GM19035 (cell line): ENCODE data around the gene IGF1R.

Experiments
- ATAC-seq: cut with Tn5 transposase; IDR thresholded peaks from one replicate; pipeline ENCODE4 v1.9.1; 2021; ENCODE audit not compliant: unreplicated experiment

The IGF1R gene

GRCh38 chr15:98937413-98938104 lies 289.2 kb downstream of the IGF1R start:
- ATAC-seq = peak; percentile 77

- ATAC-seq = peak; percentile 50
Measured at GRCh38 chr15:98938105-98938417, 289.7 kb downstream of the IGF1R start.

DNA sequence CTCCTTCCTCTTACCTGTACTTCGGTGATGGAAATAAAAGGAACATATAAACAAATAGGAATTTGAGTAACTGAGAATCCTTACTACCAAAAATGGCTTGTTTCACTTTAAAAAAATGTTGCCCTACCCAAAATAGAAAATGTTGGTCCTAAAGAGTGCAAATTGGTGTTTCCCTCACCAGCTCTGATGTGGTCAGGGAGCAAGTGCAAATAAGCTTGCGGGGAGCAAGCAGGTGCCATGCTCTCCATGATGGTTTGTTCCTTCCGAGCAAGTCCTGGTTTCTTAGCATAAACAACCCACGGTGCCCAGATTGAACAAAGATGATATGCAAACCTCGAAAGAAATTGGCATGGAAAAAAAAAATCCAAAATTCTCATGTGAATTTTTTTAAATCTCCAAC lies 290.5 kb downstream of the IGF1R start:
- no peak for ATAC-seq

DNA sequence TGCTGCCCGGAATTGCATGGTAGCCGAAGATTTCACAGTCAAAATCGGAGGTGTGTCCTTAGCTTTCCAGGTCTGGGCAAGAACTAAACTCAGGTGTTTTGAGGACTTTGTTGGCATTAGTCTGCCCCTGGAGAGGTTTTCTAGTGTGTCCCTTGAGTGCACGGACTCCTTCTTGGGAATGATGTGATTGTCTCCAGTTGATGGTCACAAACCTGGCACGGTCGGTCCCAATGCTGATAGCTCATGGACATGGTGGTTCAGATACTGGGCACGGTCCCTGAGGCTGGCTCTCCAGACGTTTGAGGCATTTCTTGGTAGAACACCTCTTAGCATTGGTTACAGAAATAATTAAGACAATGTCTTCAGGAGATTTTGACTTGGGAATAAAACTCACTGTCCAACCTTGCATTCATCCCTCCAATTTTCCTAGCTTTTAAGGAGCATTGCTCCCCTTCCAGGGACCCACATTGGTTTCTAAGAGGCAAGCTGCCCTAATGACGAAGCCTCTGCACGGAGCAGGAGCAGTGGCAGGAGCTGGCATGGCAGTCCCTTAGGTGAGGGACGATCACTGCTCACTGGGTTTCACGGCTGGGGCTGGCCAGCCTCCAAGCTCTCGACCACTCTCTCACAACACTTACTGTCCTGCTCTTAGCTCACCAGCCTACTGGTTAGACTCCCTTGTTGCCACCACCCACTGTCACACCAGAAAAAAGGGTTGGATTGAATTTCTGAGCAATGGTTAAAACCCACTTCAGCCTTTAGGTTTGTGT lies 291.2 kb downstream of the IGF1R start:
- ATAC-seq = no peak

- ATAC-seq = no peak
Measured at GRCh38 chr15:98941595-98942255, 293.4 kb downstream of the IGF1R start.

DNA sequence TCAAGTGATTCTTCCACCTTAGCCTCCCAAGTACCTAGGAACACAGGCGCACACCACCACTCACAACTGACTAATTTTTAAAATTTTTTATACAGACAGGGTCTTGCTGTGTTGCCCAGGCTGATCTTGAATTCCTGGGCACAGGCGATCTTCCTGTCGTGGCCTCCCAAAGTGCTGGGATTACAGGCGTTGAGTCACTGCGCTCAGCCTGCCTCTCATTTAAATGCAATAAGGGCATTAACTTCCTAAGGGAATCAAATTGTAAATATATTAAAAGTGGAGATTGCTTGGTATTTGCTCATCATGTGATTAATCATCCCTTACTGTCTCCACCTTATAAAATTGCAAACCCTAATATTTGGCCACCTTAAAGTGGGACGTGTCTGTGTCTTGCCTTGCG lies 294.1 kb downstream of the IGF1R start:
- no peak for ATAC-seq

DNA sequence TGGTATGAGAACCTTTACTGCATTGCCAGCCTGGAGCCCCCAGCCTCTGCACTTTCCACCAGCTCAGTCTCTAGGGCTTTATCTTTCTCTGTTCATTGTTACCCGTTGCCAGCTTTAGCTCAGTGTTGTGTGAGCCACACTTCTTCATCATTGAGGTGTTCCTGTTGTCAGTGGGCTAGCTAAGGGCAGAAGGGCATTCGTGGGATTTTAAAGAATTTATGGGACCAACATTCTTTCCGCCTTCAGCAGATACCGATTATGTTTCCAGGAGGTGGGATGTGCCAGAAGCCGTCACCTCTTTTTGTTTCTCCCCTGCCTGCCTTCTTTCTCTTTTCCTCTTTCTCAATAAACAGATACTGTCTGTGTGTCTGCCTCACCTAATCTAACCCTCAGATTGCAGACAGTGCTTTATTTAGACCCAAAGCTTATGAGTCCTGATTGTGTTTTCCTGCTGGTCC lies 294.7 kb downstream of the IGF1R start:
- ATAC-seq = no peak

DNA sequence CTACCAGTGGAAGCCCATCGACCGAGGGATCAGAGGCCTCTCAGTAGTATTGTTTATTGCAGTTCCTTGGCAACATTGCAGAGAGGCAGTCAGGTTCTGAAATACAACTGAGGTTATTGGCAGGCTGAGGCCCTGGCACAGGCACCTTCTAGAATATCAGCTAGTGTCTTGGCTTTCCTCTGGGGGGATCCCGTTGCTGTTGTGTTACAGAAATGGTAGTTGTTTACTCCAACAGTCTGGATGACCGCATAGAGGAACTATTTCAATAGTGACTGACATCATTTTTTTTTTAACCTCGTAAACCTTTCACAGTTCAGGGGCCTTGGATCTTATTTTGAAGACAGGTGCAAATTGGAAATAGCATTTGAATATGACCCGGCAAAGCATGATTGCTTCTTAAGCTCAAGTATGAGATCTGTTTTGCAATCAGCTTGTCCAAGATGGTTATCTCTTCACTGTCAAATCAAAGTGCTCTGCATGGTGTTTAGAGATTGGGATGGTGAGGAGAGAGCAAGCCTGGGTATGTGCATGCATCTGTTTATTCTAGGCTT lies 295.3 kb downstream of the IGF1R start:
- ATAC-seq = no peak

DNA sequence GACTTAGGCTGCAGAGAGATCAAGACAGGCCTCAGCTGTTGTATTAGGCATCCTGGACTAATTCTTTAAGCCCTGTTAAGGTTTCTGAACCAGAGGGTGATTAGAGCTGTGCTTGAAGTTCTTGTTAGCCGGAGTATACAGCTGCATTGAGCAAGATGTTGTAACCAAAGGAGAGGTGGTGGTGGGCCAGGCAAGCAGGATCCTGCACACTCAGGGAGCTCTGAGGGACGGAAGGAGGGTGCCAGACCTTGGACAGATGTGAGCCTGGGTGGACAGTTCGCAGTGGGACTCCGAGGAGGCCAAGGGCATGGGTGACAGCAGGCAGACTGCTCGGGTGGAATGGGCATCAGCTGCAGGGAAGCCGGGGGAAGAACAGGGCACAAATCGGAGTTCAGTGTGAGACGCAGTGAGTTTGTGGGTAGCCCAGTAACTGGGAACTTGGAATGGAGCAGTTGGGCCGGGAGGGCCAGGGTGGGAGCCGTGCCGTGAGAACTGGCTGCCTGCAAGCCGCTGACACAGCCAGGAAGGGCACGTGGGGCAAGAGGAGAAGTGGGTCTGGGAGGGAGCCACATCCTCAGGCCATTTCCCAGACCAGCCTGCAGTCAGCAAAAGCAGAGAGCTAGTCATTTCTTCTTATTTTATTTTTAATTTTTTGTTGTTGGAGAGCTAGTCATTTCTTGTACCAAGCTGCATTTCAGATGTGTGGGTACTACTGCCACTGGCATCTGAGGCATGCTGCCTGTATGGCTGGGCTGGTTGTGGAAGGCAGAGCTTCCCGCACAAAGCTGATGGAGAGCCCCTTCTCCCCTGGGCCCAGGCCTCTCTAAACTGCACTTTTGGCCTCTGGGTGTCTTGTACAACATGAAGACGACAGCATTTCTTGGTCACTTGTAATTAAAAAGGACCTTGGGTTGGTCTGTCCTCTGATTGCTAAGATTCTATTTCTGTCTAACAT lies 298.2 kb downstream of the IGF1R start:
- ATAC-seq = no peak

DNA sequence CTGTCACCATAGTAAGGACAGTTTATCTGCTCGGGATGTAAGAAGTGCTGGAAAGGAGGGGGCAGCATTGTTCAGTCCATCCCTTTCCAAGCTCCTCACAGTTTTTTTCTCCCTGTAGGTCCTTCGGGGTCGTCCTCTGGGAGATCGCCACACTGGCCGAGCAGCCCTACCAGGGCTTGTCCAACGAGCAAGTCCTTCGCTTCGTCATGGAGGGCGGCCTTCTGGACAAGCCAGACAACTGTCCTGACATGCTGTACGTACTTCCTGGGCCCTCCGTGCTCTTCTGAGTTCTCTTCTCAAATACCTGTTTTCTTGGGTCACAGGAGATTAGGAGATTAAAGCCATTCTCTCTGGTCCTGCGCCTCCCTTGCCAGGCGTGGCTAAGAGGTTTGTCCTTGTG lies 300.1 kb downstream of the IGF1R start:
- no peak for ATAC-seq

GRCh38 chr15:98948941-98949340 lies 300.6 kb downstream of the IGF1R start:
- ATAC-seq = no peak

GRCh38 chr15:98949624-98950023 lies 301.3 kb downstream of the IGF1R start:
- no peak for ATAC-seq

- ATAC-seq = no peak
Measured at GRCh38 chr15:98950248-98950647, 301.9 kb downstream of the IGF1R start.

GRCh38 chr15:98951004-98951403 lies 302.7 kb downstream of the IGF1R start:
- no peak for ATAC-seq

GRCh38 chr15:98951493-98952320 lies 303.4 kb downstream of the IGF1R start:
- ATAC-seq = no peak

- ATAC-seq = peak; percentile 94
Measured at GRCh38 chr15:98952381-98952803, 304.1 kb downstream of the IGF1R start.

DNA sequence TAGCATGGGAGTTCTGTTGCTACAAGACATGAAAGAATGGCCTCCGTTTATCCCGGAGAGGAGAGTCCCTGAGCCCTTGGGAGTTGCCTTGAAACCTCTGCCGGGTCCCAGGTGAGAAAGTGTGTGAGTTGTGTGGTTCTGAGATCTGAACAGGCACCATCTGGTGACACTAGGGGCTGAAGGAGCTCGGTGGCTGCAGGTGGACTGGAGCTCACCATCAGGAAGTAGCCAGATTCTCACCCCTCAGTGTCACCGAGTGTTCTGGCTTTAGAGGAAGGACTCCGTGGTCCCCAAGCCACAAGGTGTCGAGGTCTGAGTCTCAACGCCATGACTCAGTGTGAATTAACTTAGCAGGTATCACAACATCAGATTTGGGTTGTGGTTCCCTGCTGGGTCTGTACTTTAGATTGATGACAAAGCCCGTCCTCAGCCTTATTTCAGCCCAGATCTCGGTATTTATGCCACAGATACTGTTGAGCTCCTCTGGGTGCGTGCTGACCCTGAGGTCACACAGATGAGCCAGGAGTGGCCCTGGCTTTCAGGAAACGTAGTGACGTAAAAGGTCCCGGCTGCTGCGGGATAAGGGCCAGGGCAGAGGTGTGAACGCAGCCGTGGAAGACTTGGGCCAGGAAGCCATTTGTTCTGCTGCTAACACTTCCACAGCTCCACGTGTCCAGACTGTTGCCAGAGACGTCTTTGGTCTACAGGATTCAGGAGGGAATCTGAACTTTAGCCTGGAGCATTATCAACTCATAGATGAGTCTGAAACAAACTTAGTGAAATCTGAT lies 304.9 kb downstream of the IGF1R start:
- ATAC-seq = peak; percentile 30

- ATAC-seq = no peak
Measured at GRCh38 chr15:98953968-98954367, 305.6 kb downstream of the IGF1R start.

DNA sequence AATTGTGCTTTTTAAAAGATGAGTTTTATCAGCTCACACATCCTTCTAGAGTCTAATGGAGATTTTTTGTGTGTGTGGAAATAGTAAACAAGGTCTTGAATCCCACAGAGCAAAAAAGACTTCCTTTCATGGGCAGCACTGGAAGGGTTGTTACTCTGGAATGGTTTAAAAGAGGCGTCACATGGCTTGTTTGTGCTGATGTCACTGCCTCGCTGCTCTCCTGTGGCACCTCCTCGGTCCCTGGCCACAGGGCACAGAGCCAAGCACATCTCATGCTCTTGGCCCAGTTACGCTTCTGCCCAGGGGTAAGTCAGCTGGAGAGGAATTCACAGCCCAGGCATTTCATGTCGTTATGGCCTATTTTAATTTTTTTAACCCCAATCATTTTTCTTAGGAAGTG lies 306.1 kb downstream of the IGF1R start:
- ATAC-seq = no peak
